H1 (cell line): ENCODE results near the gene BABAM2. TPM values are rescaled to one million over a fixed set of nuclear protein-coding genes. Genes with fewer than 3 reads are reported as not detected.

Experiments used
- CHD7 ChIP-seq: fragments of 300-600 bp; sonication (generic); IDR thresholded peaks from 2 replicates; pipeline ENCODE4 v1.7.1; 2012; ENCODE audit warnings: low read length, moderate library complexity, mild to moderate bottlenecking, inconsistent platforms; ENCODE audit not compliant: insufficient replicate concordance
- CTBP2 ChIP-seq: IDR thresholded peaks from 2 replicates; pipeline ENCODE4 v1.7.0; 2011; ENCODE audit warnings: borderline replicate concordance, mild to moderate bottlenecking, moderate library complexity, mixed read lengths, low read length; ENCODE audit not compliant: insufficient read depth, insufficient read length
- EP300 ChIP-seq, 2 experiments: IDR thresholded peaks; 1 replicate in 1 of 2; 2 replicates in 1 of 2; pipeline ENCODE4 v1.6.1; 2011 to 2012; ENCODE audit warnings: low read depth in 2 of 2, low read length in 2 of 2, mild to moderate bottlenecking in 2 of 2, borderline replicate concordance in 1 of 2, inconsistent platforms in 1 of 2, moderate library complexity in 1 of 2
- KDM5A ChIP-seq: fragments of 200-600 bp; IDR thresholded peaks from 2 replicates; pipeline ENCODE4 v1.7.1; 2012; ENCODE audit warnings: mild to moderate bottlenecking, low read length, inconsistent platforms, mixed read lengths
- TBP ChIP-seq: IDR thresholded peaks from 2 replicates; pipeline ENCODE4 v1.6.1; 2011; ENCODE audit warnings: low read depth, low read length, improper control_type of control experiment
- polyA plus RNA-seq, 7 experiments: library from polyadenylated mRNA; depleted of rRNA in 3 of 7; stranded (reverse) in 5 of 7; unstranded in 2 of 7; fragments of >200 nt in 5 of 7; fragments of 200-250 nt in 2 of 7; gene quantifications; 1 replicate in 5 of 7; 2 replicates in 1 of 7; 4 replicates in 1 of 7; pipeline versions ENCODE4 v1.2.1 to v1.2.3, GENCODE V29; 2011 to 2013; ENCODE audit warnings: missing spikeins in 2 of 7, mixed read lengths in 2 of 7
- total RNA-seq: library from RNA; stranded (reverse); fragmentation: NEBNext Ultra II Directional; extraction: Animal tissue kit (Norgen Biotek cat#: 25700); gene quantifications from 2 replicates; pipeline ENCODE4 v1.2.1, GENCODE V29; 2021
- TF ChIP-seq, protein P1 (sequence below): IDR thresholded peaks from 2 replicates; pipeline ENCODE4 v1.6.1; 2012; ENCODE audit warnings: low read length, inconsistent platforms

The BABAM2 gene
- total and polyA plus RNA-seq, 2 of the 8 experiments (the other 6 are each of a cell fraction or from before 2014, with no cell fraction given): 15.8 to 20.9 TPM

- TF ChIP-seq CHD7: no peak
- TF ChIP-seq KDM5A: no peak
- no peak for TF ChIP-seq EP300 (IDR thresholded peaks at IDR 0.05; ENCODE audit: borderline replicate concordance in 1 of 2, low read depth in 2 of 2, low read length in 2 of 2)
- TF ChIP-seq CTBP2: no peak
- no peak for TF ChIP-seq TBP
- TF ChIP-seq, protein P1, sequence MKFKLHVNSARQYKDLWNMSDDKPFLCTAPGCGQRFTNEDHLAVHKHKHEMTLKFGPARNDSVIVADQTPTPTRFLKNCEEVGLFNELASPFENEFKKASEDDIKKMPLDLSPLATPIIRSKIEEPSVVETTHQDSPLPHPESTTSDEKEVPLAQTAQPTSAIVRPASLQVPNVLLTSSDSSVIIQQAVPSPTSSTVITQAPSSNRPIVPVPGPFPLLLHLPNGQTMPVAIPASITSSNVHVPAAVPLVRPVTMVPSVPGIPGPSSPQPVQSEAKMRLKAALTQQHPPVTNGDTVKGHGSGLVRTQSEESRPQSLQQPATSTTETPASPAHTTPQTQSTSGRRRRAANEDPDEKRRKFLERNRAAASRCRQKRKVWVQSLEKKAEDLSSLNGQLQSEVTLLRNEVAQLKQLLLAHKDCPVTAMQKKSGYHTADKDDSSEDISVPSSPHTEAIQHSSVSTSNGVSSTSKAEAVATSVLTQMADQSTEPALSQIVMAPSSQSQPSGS: no peak
Observed at GRCh38 chr2:27891673-27892105, 1.2 kb downstream of the BABAM2 start (continued).
